D721Med (cell line): ENCODE data around the gene SLC36A2.

Experiments
- DNase-seq: peaks from one replicate; pipeline ENCODE4 v3.0.0; 2011; ENCODE audit warnings: low spot score; ENCODE audit not compliant: insufficient read length
- FAIRE-seq: peaks from 2 replicates; lab custom pipeline; 2011; peaks lifted over from hg19 to GRCh38; lab: Jason Lieb, UNC
- CTCF ChIP-seq: IDR thresholded peaks from 2 replicates; pipeline ENCODE4 v1.5.1; 2012; ENCODE audit warnings: mild to moderate bottlenecking, control low read depth; ENCODE audit not compliant: insufficient read depth; ENCODE audit errors: missing control alignments

Gene SLC36A2

DNA sequence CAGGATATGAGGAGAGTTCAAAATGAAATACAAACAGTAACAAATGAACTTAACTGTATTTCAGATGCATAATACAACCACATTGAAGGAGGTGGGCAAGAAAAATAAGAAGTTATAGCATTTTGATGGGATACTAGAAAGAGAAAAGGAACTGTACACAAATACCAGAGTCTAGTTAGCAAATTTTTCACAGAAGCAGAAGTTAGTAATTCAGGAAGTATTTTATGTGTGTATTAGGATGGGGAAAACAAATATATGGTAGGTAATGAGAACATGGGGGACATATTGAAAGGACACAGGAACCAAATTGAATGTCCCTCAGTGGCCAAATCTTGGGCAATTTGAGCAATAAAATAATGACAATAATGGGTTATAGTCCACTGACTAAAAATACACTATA is 76.0 kb downstream of the SLC36A2 start:
- TF ChIP-seq CTCF = no peak
- FAIRE-seq (no peak), DNase-seq (no peak)

GRCh38 chr5:151270599-151270998 is 76.8 kb downstream of the SLC36A2 start:
- FAIRE-seq (no peak), DNase-seq (no peak)
- TF ChIP-seq CTCF = no peak

DNA sequence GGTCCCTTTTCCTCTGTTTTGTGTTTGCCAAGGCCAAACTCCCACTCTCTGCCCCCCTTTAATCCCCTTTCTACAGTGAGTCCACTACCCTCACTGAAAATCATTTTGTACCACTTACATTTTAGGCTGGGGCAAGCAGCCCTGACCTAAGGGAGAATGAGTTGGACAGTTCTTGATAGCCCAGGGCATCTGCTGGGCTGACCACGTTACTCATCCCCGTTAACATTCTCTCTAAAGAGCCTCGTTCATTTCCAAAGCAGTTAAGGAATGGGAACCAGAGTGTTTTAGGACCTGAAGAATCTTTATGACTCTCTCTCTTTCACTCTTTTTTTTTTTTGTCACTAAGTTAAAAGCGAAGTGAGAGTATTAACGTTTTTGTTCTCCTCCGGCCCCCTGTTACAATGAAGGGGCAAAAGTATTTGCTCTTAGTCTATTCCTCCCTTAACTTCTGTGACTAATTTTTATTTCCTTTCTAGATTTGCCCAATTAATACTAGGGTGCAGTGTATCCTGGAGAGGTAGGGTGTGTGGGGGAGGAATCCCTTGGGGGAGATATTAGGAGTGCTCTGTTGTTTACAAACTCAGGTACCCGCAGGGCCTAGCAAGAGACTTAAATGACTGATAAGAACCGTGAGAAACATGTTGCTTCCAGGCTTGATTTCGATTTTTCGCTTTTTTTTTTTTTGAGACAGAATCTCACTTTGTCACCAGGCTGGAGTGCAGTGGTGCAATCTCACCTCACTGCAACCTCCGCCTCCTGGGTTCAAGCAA is 79.7 kb downstream of the SLC36A2 start:
- DNase-seq (no peak), FAIRE-seq (no peak)
- no peak for TF ChIP-seq CTCF
